ENCODE data around the gene LPP. TPM values are rescaled to one million over a fixed set of nuclear protein-coding genes. Genes with fewer than 3 reads are reported as not detected.

LPP gene
- total RNA-seq, 4 donors from 2014 or later, result 141 to 248 (median 185) TPM

DNA sequence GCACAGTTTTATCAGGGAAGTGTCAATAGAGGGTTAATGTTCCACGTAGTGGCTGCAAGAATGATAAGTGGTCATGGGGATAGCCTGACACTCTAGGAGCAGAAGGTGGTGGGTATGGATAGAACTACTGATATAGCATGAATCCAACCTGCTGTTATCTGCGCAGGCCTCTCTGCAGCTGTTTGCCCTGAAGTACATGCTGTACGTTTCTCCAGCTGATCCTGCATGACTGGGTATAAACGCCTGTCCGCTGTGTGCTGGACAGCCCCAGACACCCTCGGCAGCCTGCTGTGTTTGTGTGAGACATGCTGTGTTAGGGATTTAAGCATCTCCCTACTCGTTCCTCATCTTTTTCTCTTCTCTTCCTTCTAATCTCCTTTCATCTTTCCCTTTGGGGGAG, 87.1 kb downstream of the LPP start:
- TF ChIP-seq, protein P1, sequence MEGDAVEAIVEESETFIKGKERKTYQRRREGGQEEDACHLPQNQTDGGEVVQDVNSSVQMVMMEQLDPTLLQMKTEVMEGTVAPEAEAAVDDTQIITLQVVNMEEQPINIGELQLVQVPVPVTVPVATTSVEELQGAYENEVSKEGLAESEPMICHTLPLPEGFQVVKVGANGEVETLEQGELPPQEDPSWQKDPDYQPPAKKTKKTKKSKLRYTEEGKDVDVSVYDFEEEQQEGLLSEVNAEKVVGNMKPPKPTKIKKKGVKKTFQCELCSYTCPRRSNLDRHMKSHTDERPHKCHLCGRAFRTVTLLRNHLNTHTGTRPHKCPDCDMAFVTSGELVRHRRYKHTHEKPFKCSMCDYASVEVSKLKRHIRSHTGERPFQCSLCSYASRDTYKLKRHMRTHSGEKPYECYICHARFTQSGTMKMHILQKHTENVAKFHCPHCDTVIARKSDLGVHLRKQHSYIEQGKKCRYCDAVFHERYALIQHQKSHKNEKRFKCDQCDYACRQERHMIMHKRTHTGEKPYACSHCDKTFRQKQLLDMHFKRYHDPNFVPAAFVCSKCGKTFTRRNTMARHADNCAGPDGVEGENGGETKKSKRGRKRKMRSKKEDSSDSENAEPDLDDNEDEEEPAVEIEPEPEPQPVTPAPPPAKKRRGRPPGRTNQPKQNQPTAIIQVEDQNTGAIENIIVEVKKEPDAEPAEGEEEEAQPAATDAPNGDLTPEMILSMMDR (IDR thresholded peaks at IDR 0.05; ENCODE audit: low read depth), result no peak

DNA sequence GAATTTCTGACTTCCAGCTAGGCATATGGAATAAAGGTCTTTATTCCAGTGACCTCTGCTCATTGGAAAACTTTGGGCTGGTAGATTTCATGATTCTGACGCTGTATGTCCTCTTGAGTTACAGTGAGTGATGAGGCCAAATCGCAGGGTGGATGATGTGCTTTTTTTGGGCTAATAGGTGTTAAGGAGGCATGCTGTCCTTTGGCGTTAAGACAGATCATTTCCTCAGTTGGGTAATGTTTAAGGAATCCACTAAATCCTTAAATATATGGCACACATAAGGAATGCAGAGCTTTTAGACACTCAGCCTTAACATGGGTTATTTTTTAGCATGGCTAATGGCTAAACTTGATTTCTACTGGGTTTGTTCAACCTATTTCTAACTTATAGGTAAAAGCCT, 87.9 kb downstream of the LPP start:
- TF ChIP-seq, protein P1 (IDR thresholded peaks at IDR 0.05; ENCODE audit: low read depth), result no peak

DNA sequence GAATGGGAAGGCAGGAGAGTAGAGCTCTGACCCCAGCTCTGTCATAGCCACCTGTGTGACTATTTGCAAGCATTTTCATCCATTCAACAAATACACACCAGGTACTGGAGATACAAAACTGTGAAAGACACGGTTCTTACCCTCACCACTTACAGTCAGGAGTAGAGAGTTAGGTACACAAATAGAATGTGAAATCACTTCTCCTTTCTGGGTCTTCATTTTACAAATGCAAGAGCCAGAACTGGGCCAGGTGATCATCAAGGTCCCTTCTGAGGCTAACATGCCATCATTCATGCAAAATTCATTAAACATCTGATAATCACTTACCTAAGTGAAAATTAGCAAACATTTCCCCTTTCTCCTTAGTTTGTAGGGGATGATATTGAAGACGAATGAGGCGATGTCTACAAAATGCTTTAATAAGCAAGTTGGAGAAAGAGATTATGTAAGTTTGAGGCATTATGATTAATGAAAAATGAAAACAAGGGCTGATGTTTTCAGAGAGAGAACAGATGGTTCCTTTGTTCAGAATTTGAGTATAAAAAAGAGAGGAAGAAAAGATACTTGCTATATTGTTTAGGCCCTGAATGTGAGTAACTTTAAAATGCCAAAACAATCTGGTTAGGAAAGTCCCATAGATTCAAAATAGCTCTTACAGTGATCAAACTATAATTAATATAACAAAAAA, 88.6 kb downstream of the LPP start:
- TF ChIP-seq, protein P1 (IDR thresholded peaks at IDR 0.05; ENCODE audit: low read depth), result no peak

DNA sequence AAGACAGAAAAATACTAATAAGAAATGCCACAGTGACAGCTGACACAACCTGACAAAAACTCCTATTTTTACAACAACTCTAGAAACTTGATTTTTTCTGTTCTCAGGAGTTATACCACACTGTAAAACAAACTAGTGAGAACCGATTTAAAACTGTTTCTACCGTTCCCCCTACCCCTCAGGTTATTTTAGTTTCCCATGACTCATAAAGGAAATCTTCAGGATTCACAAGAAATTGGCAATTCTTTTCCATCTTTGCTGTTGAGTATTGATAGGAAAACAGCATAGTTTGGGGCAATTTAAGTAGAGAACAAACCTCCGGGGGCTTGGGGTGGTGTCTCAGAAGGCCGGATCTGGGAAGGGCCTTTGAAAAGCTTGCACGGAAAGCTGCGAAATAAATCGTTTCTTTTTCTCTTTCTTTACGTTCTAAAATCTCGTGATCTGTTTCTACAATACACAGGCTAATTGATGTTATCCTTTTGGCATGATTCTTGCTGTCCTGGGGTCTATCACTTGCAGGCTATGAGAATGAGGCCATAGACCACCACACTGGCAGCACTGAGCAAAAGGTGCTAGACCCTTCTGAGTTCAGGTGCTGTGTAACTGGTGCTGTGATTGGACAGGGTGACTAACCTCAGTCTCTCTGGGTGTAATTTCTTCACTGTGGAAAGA, 89.3 kb downstream of the LPP start:
- TF ChIP-seq, protein P1 (IDR thresholded peaks at IDR 0.05; ENCODE audit: low read depth), result no peak

DNA sequence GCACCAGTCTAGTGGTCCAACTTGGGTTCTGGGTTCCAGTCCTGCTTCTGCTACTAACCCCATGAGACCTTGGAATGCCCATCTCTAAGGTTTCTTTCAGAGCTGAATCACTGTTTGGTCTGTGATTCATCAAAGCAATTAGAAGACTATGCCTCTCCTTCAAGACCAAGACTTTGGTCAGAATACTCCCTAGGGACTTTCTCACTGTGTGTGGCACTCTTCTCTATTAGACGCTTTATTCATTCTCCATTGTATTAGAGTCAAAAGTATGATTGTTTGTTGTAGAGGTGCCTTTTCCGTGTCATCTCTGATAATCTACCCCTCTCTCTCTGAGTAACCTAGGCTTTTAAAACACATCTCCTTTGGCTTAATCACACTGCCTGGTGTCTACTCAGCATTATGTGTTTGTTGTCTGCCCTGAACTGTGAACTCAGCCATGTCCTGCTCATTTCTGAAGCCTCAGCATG, 90.5 kb downstream of the LPP start:
- TF ChIP-seq, protein P1 (IDR thresholded peaks at IDR 0.05; ENCODE audit: low read depth), result no peak

DNA sequence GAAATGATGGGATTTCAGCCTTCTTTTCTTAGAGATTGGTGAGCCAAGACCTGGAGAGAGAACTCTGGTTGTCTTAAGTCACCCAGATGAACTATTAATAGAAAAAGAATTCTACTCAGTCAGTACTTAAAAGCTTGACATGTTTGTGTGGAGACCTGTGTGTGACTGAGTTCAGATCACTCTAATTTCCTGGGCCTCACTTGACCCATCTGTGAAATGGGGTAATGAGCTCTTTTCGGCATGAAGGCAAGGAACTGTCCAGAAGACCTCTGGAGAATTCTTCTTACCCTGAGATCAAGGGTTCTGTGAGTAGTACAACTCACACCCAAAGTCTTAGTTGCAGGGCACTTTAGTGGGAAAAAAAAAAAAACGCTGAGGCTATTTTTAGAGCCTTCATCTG, 92.9 kb downstream of the LPP start:
- TF ChIP-seq, protein P1 (IDR thresholded peaks at IDR 0.05; ENCODE audit: low read depth), result no peak

DNA sequence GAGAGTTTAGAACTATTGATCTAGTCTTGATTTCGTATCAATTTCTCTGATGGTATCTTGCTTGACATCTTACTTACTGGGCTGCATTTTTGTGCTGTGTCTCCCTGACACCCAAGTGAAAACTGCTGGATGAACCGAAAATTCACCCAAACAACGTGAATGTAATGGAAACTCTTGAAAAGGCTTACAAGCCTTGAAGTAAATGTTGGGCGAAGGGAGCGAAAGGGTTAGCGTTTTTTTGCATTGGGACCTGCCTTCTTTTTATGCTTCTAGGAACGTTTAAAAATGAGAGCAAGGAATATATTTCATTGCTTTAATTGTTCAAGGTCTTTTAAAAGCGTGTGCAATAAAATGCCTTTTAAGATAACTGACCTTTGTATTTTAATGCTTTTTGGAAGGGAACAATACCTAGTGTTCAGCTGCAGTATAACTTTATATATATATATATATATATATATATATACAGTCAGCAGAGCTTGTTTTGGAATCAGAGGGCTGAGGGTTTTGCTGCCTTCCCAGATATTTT, 94.1 kb downstream of the LPP start:
- TF ChIP-seq, protein P1 (IDR thresholded peaks at IDR 0.05; ENCODE audit: low read depth), result no peak
